Hindlimb muscle (tissue), 1 donor: ENCODE data around the gene TRMT1. TPM values are rescaled to one million over a fixed set of nuclear protein-coding genes. Genes with fewer than 3 reads are reported as not detected.
"Not testable (repeated sequence)": the region's sequence is repeated elsewhere in the genome, so short reads cannot be mapped to it uniquely, and the experiment has no call there.

Experiments
- DNase-seq: peaks from one replicate; pipeline ENCODE4 v3.0.0-alpha.2; 2013
- polyA plus RNA-seq: library from polyadenylated mRNA; unstranded; fragments of 120-200 nt; gene quantifications from one replicate; pipeline ENCODE4 v1.2.1, GENCODE V29; 2013; ENCODE audit not compliant: insufficient read length

Gene TRMT1
- polyA plus RNA-seq, 1 donor, result 25.6 TPM

- peak; percentile 95 for DNase-seq
These were observed 33.8 kb upstream of the TRMT1 start, which contains the start of the genes IER2 and STX10 for GRCh38 chr19:13150187-13150930. TSS of gene IER2 (plus strand) at chr19:13150411. CDS start at chr19:13153187, 2,776 bp downstream. TSS of gene STX10 (minus strand) at chr19:13150375. CDS start at chr19:13150173, 202 bp downstream.

- DNase-seq, result peak; percentile 47
These were observed 33.2 kb upstream of the TRMT1 start for GRCh38 chr19:13149628-13150186.

DNA sequence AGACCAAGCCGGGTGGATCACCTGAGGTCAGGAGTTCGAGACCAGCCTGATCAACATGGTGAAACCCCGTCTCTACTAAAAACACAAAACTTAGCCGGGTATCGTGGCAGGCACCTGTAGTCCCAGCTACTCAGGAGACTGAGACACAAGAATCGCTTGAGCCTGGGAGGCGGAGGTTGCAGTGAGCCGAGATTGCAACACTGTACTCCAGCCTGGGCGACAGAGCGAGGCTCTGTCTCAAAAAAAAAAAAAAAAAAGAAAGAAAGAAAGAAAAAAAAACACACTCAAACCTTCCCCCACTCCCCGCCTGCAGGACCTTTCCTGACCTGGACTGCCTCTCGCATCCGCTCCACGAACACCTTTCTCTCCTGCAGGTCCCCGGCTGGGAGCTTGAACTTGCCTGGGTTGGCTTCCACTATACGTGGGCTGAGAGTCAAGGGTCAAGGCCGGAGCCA, 32.7 kb upstream of the TRMT1 start:
- DNase-seq, result not testable (repeated sequence)

GRCh38 chr19:13146763-13147563, 30.4 kb upstream of the TRMT1 start:
- no peak for DNase-seq

DNA sequence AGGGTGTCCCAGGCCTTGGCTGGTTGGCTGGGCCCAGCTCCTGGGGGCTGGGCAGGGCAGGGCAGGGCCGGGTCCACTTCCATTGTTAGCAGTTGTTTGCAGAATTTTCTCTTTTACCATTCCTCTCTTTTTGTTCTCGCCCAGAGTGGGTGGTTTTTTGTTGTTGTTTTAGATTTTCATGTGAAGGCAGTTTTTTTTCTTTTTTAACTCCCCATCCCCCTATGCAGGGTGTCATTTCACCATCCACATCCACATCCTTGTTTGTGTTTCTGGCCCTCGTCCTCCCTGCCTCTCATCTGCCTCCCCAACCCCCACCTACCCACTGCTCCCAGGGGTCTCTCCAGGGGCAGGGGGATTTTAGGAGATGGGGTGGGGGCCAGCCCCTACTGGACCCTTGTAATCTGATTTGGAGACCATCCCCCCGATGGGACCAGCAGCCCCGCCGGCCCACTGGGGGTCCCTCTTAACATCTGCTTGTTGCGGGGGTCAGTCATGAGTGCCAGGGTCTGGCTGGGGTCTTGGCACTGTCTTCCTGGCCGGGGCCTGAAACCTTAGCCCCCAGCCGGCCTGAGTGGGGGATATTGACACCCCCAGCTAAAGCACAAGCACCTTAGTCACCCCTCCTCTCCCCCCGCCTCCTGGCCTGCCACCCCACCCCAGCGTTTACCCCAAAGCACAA, 23.2 kb upstream of the TRMT1 start:
- DNase-seq, result no peak

DNA sequence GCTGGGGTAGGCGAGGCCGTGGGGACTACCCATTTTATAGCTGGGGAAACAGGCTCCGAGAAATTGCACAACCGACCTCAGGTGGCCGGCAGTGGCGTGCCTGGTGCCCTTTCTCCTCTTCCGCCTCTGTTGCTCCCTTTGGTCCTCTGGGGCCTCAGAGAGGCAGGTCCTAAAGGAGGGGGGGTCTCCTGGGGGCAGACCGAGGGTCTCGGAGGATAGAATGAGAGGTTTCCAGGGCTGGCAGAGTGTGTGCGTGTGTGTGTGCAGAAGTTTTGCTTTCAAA, 22.3 kb upstream of the TRMT1 start:
- DNase-seq, result no peak

DNA sequence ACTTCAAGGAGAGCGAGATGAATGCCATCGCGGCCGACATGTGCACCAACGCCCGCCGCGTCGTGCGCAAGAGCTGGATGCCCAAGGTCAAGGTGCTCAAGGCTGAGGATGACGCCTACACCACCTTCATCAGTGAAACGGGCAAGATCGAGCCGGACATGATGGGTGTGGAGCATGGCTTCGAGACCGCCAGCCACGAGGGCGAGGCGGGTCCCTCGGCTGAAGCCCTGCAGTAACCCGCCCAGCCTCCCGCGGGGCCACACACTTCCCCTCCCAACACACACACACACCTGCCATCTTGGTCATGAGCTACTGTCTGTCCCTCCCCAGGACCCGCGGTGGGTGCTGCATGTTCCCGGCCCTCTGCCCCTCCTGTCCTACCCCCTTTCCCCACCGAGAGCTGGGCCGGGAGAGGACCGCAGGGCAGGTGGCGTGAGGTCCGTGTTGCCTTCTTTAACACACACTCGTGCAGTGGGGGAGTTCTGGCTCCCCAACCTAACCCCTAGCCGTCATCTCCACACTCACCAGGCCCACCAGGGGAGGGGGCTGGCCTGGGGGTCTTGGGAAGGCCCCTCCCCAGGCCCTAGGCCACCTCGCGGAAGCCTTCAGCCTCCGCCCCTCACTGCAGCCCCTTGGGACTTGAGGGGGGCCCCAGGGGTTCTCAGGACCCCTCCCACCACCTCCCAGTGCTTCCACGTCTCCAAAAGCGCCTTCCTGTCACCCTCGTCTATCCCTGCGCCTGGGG, 21.8 kb upstream of the TRMT1 start:
- no peak for DNase-seq

DNA sequence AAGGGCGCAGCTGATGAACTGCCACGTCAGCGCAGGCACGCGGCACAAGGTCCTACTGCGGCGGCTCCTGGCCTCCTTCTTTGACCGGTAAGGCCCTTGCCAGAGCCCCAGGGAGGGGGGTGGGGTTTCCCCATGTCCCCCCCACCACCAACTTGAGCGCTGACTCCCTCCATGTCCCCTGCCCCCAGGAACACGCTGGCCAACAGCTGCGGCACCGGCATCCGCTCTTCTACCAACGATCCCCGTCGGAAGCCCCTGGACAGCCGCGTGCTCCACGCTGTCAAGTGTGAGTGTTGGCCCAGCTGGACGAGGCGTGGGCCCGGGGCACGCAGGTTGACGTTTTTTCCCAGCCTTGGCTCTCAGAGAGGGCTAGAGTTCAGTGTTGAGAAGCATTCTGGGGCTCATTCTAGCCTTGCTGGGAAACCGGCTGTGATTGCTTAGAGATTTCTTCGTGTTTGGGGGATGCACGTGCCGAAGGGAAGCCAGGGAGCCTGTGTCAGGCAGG, 20.8 kb upstream of the TRMT1 start:
- DNase-seq, result no peak

DNA sequence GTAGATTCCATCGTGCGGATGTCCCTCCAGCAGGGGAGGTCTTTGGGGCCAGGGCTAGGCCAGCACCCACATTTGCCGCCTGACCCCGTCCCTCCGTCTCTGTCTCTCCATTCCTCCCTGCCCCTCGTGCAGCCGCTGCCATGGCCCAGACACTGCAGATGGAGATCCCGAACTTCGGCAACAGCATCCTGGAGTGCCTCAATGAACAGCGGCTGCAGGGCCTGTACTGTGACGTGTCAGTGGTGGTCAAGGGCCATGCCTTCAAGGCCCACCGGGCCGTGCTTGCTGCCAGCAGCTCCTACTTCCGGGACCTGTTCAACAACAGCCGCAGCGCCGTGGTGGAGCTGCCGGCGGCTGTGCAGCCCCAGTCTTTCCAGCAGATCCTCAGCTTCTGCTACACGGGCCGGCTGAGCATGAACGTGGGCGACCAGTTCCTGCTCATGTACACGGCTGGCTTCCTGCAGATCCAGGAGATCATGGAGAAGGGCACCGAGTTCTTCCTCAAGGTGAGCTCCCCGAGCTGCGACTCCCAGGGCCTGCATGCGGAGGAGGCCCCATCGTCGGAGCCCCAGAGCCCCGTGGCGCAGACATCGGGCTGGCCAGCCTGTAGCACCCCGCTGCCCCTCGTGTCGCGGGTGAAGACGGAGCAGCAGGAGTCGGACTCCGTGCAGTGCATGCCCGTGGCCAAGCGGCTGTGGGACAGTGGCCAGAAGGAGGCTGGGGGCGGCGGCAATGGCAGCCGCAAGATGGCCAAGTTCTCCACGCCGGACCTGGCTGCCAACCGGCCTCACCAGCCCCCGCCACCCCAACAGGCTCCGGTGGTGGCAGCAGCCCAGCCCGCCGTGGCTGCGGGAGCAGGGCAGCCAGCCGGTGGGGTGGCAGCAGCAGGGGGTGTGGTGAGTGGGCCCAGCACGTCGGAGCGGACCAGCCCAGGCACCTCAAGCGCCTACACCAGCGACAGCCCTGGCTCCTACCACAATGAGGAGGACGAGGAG, 18.8 kb upstream of the TRMT1 start:
- DNase-seq, result no peak

DNA sequence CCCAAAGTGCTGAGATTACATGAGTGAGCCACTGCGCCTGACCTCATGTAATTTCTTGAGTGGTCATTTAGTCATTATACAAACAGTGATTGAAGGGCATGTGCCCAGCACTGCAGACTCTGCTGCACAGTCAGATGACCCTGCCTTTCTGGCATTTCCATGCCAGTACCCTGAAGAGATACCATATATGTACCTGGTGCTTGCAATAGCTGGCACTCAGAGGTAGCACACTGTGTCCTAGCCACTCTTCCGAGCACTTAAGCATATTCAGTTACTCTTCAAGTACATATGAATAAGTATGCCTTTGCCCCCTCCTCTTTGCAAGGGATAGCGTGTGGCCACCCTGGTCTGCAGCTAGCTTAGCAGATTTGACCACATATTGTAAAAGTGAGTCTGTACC, 18.1 kb upstream of the TRMT1 start:
- DNase-seq, result no peak

- DNase-seq, result no peak
These were observed 16.8 kb upstream of the TRMT1 start for GRCh38 chr19:13133241-13133870.

DNA sequence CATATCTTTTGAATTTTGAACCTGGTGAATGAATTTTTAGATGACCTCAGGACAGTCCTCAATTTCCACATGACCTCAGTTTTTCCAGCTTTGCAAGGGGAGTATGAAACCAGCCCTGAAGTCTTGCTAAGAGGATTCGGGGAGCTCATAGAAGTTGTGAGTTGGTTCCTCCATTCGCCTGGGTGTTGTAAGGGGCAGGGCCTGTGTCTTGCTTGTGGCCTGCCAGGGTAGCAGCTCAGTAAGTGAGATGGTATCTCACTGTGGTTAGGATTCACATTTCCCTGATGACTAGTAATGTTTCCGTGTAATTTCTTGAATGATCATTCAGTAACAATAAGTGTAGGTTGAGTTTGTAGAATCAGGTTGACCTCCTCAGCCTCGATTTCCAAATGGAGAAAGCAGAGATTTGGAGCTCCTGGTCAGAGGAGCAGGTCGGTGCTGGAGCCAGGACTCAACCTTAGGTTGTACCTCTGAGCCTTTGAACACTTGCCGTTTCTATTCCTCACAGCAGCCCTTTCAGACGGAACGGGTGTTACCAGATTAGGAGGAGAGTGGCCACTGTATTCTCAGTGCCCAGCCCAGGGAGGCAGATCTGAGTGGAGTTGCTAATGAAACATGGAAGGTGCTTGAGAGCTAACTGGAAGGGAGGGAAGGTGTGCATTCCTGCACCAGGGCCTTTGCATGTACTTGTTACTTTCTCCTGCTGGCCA, 16.1 kb upstream of the TRMT1 start:
- DNase-seq, result no peak

GRCh38 chr19:13130886-13131490, 14.4 kb upstream of the TRMT1 start:
- DNase-seq, result no peak

DNA sequence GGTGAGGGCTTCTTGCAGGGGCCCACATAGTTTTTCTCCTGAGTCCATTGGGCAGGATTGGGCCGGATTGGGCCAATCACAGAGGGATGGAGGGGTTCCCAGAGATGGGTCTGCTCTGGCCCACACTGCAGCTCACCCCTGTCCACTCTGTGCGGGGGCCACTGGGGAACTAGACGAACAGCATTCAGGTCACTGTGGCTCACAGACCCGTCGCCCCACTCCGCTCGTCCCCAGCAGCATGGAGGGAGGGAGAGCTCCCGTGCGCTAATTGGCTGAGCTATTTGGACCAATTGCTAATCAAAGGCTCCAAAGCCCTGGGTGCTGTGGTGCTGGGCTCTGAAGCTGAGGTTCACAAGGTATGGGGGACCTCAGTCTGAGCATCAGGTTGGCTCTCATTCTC, 12.8 kb upstream of the TRMT1 start:
- DNase-seq, result no peak

- DNase-seq, result no peak
These were observed 12.0 kb upstream of the TRMT1 start for GRCh38 chr19:13128583-13128982.

DNA sequence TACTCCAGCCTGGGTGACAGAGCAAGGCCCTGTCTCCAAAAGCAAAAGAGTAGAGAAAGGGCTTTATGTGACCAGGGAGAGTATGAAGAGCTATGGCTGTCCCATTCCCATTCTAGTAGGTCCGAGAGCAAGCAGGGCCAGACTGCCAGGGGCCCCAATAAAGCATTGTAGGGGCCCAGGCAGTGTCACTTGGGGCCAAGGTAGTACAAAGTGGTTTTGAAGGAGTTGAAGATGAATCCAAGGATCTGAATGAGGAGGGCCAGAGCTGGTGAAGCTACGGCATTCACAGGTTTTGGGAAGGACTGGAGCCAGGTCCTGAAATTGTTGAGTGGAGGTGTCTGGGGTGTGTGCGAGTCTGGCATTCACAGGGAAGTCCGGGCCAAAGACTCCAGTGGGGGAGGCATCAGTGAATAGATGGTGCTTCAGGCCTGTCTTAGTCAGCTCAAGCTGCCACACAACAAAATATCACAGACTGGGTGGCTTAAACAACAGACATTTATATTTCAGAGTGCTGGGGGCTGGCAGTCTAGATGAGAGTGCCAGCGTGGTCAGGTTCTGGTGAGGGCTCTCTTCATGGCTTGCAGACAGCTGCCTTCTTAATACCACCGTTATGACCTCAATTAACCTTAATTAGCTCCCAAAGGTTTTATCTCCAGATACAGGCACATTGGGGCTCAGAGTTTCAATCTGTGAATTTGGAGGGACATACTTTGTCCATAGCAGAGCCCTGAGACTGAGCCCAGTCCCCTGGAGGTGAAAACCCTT, 11.5 kb upstream of the TRMT1 start:
- no peak for DNase-seq

DNA sequence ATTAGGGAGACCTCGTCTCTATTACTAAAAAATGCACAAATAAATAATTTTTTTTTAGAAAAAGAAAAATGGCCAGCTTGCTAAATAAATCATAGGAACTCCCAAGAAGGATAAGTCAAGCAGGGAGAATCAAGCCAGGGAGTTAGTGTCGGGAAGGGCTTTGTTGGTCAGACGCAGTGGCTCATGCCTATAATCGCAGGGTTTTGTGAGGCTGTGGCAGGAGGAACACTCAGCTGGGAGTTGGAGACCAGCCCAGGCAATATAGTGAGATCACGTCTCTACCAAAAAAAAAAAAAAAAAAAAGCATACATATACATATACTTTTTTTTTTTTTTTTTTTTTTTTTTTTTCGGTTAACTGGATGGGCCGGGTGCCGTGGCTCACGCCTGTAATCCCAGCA, 10.5 kb upstream of the TRMT1 start:
- DNase-seq, result no peak
